A549 (cell line): ENCODE measurements around the gene C8A. TPM values are rescaled to one million over a fixed set of nuclear protein-coding genes. Genes with fewer than 3 reads are reported as not detected.

Experiments
- ATAC-seq, 2 experiments: fragments of 200-7000 bp in 1 of 2; fragments of >200 bp in 1 of 2; cut with Nextera tagmentation in 1 of 2; cut with Tn5 transposase in 1 of 2; 3 replicates each; pipeline versions ENCODE4 v1.8.0 to v1.9.1; 2018 to 2020; ENCODE audit warnings: mild to moderate bottlenecking in 1 of 2, moderate library complexity in 1 of 2
- CTCF ChIA-PET: fragments of 300-600 bp; sonication (Branson Sonifier 250); formaldehyde crosslinking; extraction: SDS; loops from one replicate; lab custom pipeline; 2021; ENCODE audit warnings: antibody characterized with exemption, inconsistent platforms; lab: Yijun Ruan, JAX
- POLR2A ChIA-PET: fragments of 350-600 bp; formaldehyde crosslinking; extraction: SDS; loops from one replicate; lab custom pipeline; 2021; ENCODE audit warnings: antibody characterized with exemption, inconsistent platforms; lab: Yijun Ruan, JAX
- DNase-seq, 2 experiments: peaks; one replicate each; pipeline versions ENCODE4 v3.0.0 to v3.0.0-alpha.2; 2011 to 2016; ENCODE audit warnings: low read depth in 1 of 2, low spot score in 1 of 2
- FAIRE-seq: peaks from 2 replicates; lab custom pipeline; 2011; peaks lifted over from hg19 to GRCh38; lab: Jason Lieb, UNC
- H3K27ac ChIP-seq, 2 experiments: fragments of >200 bp; sonication (Bioruptor Twin); formaldehyde crosslinking; 3 replicates each; pipeline ENCODE4 v1.5.1; 2016 to 2017
- H3K4me1 ChIP-seq: fragments of >200 bp; sonication (Bioruptor Twin); formaldehyde crosslinking; 3 replicates; pipeline ENCODE4 v1.6.1; 2016
- H3K4me2 ChIP-seq: fragments of >200 bp; sonication (Bioruptor Twin); formaldehyde crosslinking; 3 replicates; pipeline ENCODE4 v1.6.1; 2016
- H3K4me3 ChIP-seq: fragments of >200 bp; sonication (Bioruptor Twin); formaldehyde crosslinking; 3 replicates; pipeline ENCODE4 v1.5.1; 2016
- H3K9me3 ChIP-seq: fragments of >200 bp; sonication (Bioruptor Twin); formaldehyde crosslinking; 3 replicates; pipeline ENCODE4 v1.6.1; 2016
- BCL3 ChIP-seq: fragments of >200 bp; sonication (Bioruptor Twin); formaldehyde crosslinking; IDR thresholded peaks from 3 replicates; pipeline ENCODE4 v1.6.1; 2016
- CEBPB ChIP-seq, 2 experiments: fragments of >200 bp in 1 of 2; sonication (Bioruptor Twin) in 1 of 2; formaldehyde crosslinking in 1 of 2; IDR thresholded peaks; 2 replicates each; pipeline ENCODE4 v1.6.1; 2012 to 2016
- E2F6 ChIP-seq: IDR thresholded peaks from 2 replicates; pipeline ENCODE4 v1.6.1; 2012; ENCODE audit warnings: low read depth, borderline replicate concordance
- FOSL2 ChIP-seq, 2 experiments: fragments of 450-650 bp in 1 of 2; fragments of >200 bp in 1 of 2; sonication (Bioruptor Twin) in 1 of 2; formaldehyde crosslinking; IDR thresholded peaks; 2 replicates each; pipeline versions ENCODE4 v1.5.0 to v1.6.1; 2016 to 2020; ENCODE audit warnings: mild to moderate bottlenecking in 1 of 2, moderate library complexity in 1 of 2
- HDAC2 ChIP-seq: fragments of 200-600 bp; sonication (generic); IDR thresholded peaks from 2 replicates; pipeline ENCODE4 v1.6.1; 2016
- HMGXB4 ChIP-seq: fragments of 250-450 bp; sonication (Bioruptor Pico); IDR thresholded peaks from 2 replicates; pipeline ENCODE4 v1.5.0; 2021; ENCODE audit warnings: mild to moderate bottlenecking, moderate library complexity, borderline replicate concordance
- HOXA7 ChIP-seq: fragments of 250-450 bp; sonication (Bioruptor Pico); IDR thresholded peaks from 2 replicates; pipeline ENCODE4 v1.5.0; 2020; ENCODE audit warnings: mild to moderate bottlenecking, moderate library complexity
- HOXB13 ChIP-seq: fragments of 250-450 bp; sonication (Bioruptor Pico); IDR thresholded peaks from 2 replicates; pipeline ENCODE4 v1.5.0; 2020; ENCODE audit warnings: low read depth, mild to moderate bottlenecking, moderate library complexity
- JUNB ChIP-seq: fragments of >200 bp; sonication (Bioruptor Twin); formaldehyde crosslinking; IDR thresholded peaks from 2 replicates; pipeline ENCODE4 v1.6.1; 2016
- MAZ ChIP-seq: fragments of 150-350 bp; IDR thresholded peaks from 2 replicates; pipeline ENCODE4 v1.6.1; 2014; ENCODE audit warnings: antibody characterized with exemption, low read depth, low read length, borderline replicate concordance
- MYC ChIP-seq: IDR thresholded peaks from 2 replicates; pipeline ENCODE4 v1.6.1; 2012; ENCODE audit warnings: mild to moderate bottlenecking, inconsistent platforms, low read length, improper control_type of control experiment, borderline replicate concordance
- PBX3 ChIP-seq: IDR thresholded peaks from 2 replicates; pipeline ENCODE4 v1.6.1; 2012
- POLR2A ChIP-seq: IDR thresholded peaks from 2 replicates; pipeline ENCODE4 v1.6.1; 2012; ENCODE audit warnings: mild to moderate bottlenecking, low read length
- REST ChIP-seq: fragments of 200-600 bp; sonication (generic); IDR thresholded peaks from 2 replicates; pipeline ENCODE4 v1.6.1; 2016; ENCODE audit warnings: antibody characterized with exemption, mild to moderate bottlenecking, moderate library complexity
- RFX5 ChIP-seq: fragments of 450-650 bp; IDR thresholded peaks from 2 replicates; pipeline ENCODE4 v1.7.1; 2014; ENCODE audit warnings: antibody characterized with exemption, mild to moderate bottlenecking, moderate library complexity
- ZC3H11A ChIP-seq: fragments of 450-650 bp; IDR thresholded peaks from 2 replicates; pipeline ENCODE4 v1.6.1; 2014; ENCODE audit warnings: antibody characterized with exemption, mild to moderate bottlenecking
- ZFP36 ChIP-seq: fragments of 450-650 bp; IDR thresholded peaks from 2 replicates; pipeline ENCODE4 v1.6.1; 2014; ENCODE audit warnings: borderline replicate concordance; ENCODE audit not compliant: partially characterized antibody
- WGBS: methylation state at CpG from one replicate; pipeline ENCODE4 v1.1.6; 2017; ENCODE audit errors: missing lambda C conversion rate; 5-methylcytosine and 5-hydroxymethylcytosine counted together
- polyA plus RNA-seq, 4 experiments: library from polyadenylated mRNA; depleted of rRNA in 3 of 4; stranded (reverse); fragments of >200 nt; fragmentation: RNase III in 1 of 4; extraction: RNeasy Plus Mini Kit Qiagen cat#74134 plus additional on column Dnase treatment in 1 of 4; gene quantifications; 2 replicates in 3 of 4; 3 replicates in 1 of 4; pipeline ENCODE4 v1.2.3, GENCODE V29; 2011 to 2017

Gene C8A
- polyA plus RNA-seq, 2 of the 4 experiments (the other 2 are of a cell fraction) = not detected

GRCh38 chr1:56920591-56921001 is 66.0 kb downstream of the C8A start:
- FAIRE-seq = no peak
- Histone ChIP-seq H3K4me2 (no peak overlapping the region), H3K9me3 (no peaks in the 10 kb centered on the region), H3K4me1 (no peaks in the 10 kb centered on the region), H3K27ac (no peak overlapping the region), H3K4me3 (no peak overlapping the region)
- ATAC-seq = no peak
- ChIA-PET POLR2A (no interaction called here), CTCF (no interaction called here)
- WGBS = 50% methylated on average over 2 of the region's 2 CpGs
- TF ChIP-seq BCL3 = no peak
- DNase-seq = no peak

GRCh38 chr1:56921479-56921878 is 66.9 kb downstream of the C8A start:
- no peak for FAIRE-seq

GRCh38 chr1:56922070-56922469 is 67.5 kb downstream of the C8A start:
- H3K4me1 ChIP-seq = no peaks in the 10 kb centered on the region
- CTCF ChIA-PET = no interaction called here
- FAIRE-seq = no peak
- POLR2A ChIA-PET = no interaction called here
- no peak overlapping the region for H3K27ac ChIP-seq
- H3K4me2 ChIP-seq = no peak overlapping the region
- WGBS = 12% methylated on average over 4 of the region's 4 CpGs
- TF ChIP-seq POLR2A (no peak), BCL3 (no peak), ZC3H11A (no peak), MAZ (no peak), MYC (no peak), HOXB13 (CRISPR knock-in tag) (no peak)
- ATAC-seq = no peak
- no peak for DNase-seq
- no peaks in the 10 kb centered on the region for H3K9me3 ChIP-seq
- no peak overlapping the region for H3K4me3 ChIP-seq

More at GRCh38 chr1:56921479-56921878, 66.9 kb downstream of the C8A start:
- H3K4me2 ChIP-seq = no peak overlapping the region
- no peaks in the 10 kb centered on the region for H3K9me3 ChIP-seq
- ChIA-PET POLR2A (no interaction called here), CTCF (no interaction called here)
- WGBS = 9% methylated on average over 1 of the region's 1 CpG
- H3K27ac ChIP-seq = no peak overlapping the region
- DNase-seq = no peak
- no peak overlapping the region for H3K4me3 ChIP-seq
- no peaks in the 10 kb centered on the region for H3K4me1 ChIP-seq
- ATAC-seq = no peak
- TF ChIP-seq CEBPB (IDR thresholded peaks at IDR 0.05) = no peak
- TF ChIP-seq ZFP36 = no peak
- no peak for TF ChIP-seq E2F6

GRCh38 chr1:56922507-56922906 is 67.9 kb downstream of the C8A start:
- ChIA-PET POLR2A (no interaction called here), CTCF (no interaction called here)
- DNase-seq = no peak
- FAIRE-seq = no peak
- no peak overlapping the region for H3K4me2 ChIP-seq
- ATAC-seq = no peak
- H3K9me3 ChIP-seq = no peaks in the 10 kb centered on the region
- 0% methylated on average over 1 of the region's 1 CpG for WGBS
- TF ChIP-seq PBX3 = no peak
- TF ChIP-seq REST = no peak
- no peak for TF ChIP-seq JUNB
- TF ChIP-seq HMGXB4 = no peak
- TF ChIP-seq MYC = no peak
- TF ChIP-seq HDAC2 = no peak
- no peak for TF ChIP-seq HOXA7 (CRISPR knock-in tag)
- TF ChIP-seq FOSL2 (IDR thresholded peaks at IDR 0.05) = no peak
- no peak for TF ChIP-seq FOSL2 (CRISPR knock-in tag; IDR thresholded peaks at IDR 0.05)
- TF ChIP-seq RFX5 = no peak
- TF ChIP-seq, all 56 proteins: peak for 0
- Histone ChIP-seq H3K4me3 (no peak overlapping the region), H3K4me1 (no peaks in the 10 kb centered on the region), H3K27ac (no peak overlapping the region)
